ENCODE measurements around the gene LPCAT1.

DNA sequence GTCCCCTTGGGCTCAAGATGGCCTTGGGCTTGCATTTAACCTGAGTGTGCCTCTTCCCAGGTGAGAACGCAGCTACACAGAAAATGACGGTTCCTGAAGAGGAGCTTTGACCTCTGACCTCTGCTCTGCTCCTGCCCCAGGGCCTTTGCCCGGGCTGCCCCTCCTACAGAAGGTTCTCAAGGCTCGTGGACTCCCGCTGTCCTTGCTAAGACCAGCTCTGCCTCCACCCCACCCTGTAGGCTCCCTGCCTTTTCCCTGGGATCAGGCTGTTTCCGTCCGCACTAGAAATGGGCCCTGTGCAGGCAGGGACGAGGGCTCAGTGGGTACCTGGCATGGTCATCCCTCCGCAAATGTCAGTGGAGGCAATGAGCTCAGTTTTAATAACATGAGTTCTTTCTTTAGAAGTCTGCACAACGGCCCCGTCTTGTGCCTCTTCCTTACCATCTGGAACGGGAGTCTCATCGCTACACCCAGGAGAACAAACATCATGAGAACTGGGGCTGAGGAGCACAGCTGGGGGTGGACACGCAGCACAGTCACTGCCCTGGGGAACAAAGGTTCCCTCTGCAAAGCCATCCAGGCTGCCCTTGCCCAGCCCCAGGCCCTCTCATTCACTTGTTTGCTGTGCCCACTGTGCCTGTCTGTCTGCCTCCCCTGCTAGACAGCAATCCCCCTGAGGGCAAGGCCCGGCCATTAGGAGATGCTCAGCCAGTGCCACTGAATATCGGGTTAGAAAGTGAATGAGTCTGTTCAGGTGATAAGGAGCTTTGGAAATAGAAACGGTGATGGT is 26.7 kb upstream of the LPCAT1 start:
- TF ChIP-seq CTCF (CRISPR knock-in tag; IDR thresholded peaks at IDR 0.05), result no peak
- TF ChIP-seq ARID2 (CRISPR knock-in tag; IDR thresholded peaks at IDR 0.05; ENCODE audit: borderline replicate concordance), result no peak
- TF ChIP-seq MED8 (CRISPR knock-in tag; IDR thresholded peaks at IDR 0.05; ENCODE audit: insufficient replicate concordance), result no peak
- TF ChIP-seq SP2 (CRISPR knock-in tag; IDR thresholded peaks at IDR 0.05), result no peak
- TF ChIP-seq ETV6 (CRISPR knock-in tag; conservative IDR thresholded peaks at IDR 0.05), result no peak

All from HepG2 (cell line).